NCI-H2196 (cell line): ENCODE measurements around the gene TMPRSS11E.
"Not testable (repeated sequence)": the region's sequence is repeated elsewhere in the genome, so short reads cannot be mapped to it uniquely, and the experiment has no call there.

Experiments
- DNase-seq: peaks from one replicate; lab custom pipeline; 2025; ENCODE audit not compliant: unreplicated experiment; lab: John Stamatoyannopoulos, UW

The TMPRSS11E gene

GRCh38 chr4:68461790-68462189 is 14.5 kb downstream of the TMPRSS11E start:
- DNase-seq = no peak

DNA sequence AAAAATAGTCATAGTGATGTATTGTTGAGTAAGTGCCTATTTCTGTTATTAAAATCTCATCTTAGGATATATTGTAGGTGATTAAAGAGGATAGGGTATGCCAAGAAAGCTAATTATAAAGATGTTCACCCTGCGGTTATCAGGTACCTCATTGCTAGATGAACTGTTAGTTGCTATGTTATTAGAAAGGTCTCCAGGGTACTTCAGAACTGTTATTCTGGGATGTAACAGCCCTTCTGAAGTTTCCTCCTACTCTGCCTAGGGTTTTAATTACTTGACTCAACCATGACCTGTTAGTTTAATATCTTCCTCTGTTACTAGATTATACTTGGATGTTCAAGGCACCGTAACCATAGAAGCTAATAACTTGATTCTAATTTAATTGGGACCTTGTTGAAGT is 15.4 kb downstream of the TMPRSS11E start:
- no peak for DNase-seq

DNA sequence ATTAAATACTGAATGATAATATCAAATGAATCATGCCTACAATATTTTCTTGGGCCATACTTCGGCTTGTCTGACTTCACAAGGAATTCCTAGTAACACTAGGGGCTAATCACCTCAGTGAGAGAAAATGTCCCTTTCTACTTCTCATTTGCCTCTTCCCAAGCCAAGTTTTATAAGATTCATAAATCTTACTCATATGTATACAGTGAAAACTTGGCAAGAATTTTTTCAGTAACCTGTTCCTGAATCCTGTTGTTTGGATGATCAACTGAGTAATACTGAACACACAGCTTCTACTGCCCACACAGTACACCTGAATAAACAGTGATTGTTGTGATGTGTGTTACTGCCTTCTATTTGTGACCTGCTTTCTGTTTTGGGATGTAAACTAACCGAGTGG is 16.5 kb downstream of the TMPRSS11E start:
- DNase-seq = no peak

- no peak for DNase-seq
Measured at GRCh38 chr4:68465058-68465457, 17.8 kb downstream of the TMPRSS11E start.

- DNase-seq = no peak
Measured at GRCh38 chr4:68466185-68466584, 18.9 kb downstream of the TMPRSS11E start.

GRCh38 chr4:68466751-68467150 is 19.5 kb downstream of the TMPRSS11E start:
- DNase-seq = no peak

DNA sequence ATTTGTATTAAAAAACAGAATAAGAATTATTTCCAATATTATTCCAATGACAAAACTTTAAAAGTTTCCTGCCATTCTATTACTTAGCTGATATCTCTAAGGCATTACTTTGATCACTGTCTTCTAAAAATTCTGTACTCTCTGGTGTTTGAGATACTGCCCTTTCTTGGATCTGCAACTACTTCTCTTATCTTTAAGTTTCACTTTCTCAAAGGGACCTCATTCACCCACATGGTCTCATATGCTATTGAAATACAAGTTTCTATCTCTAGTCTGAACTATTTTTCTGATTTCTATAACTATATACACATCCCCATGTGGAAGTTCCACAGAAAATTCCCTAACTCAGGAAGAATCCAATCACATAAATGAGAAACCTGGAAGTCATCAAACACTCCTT is 22.2 kb downstream of the TMPRSS11E start:
- no peak for DNase-seq

DNA sequence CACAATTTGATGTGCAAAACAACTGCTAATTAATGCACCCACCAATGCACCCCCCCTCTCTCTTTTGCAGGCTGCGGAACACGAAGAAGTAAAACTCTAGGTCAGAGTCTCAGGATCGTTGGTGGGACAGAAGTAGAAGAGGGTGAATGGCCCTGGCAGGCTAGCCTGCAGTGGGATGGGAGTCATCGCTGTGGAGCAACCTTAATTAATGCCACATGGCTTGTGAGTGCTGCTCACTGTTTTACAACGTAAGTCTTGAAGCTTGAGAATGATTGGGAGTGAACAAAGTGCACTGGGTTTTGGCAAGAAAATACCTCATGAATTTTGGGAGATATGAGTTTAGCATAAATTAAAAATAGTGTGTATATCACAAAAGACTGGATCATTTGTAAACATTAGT is 28.9 kb downstream of the TMPRSS11E start:
- DNase-seq = no peak

DNA sequence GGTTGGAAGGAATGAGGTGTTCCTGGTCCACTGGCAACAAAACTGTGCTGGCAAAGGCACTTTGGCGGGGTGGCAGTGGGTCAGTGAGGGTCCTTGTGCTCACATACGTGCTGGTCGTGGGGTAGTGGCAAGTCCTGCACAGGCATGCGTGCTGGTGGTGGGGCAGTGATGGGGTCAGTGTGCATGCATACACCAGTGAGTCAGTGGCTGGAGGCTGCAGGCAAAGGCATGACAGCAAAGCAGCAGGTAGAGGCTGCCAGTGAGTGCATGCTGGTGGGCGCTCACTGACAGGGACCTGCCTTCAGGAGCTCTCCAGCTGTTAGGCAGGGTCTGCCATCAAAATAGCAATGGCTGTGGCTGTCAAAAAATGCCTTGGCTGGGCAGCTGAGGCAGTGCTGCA is 42.1 kb downstream of the TMPRSS11E start:
- DNase-seq = no peak

GRCh38 chr4:68490826-68491457 is 43.7 kb downstream of the TMPRSS11E start:
- DNase-seq = no peak

DNA sequence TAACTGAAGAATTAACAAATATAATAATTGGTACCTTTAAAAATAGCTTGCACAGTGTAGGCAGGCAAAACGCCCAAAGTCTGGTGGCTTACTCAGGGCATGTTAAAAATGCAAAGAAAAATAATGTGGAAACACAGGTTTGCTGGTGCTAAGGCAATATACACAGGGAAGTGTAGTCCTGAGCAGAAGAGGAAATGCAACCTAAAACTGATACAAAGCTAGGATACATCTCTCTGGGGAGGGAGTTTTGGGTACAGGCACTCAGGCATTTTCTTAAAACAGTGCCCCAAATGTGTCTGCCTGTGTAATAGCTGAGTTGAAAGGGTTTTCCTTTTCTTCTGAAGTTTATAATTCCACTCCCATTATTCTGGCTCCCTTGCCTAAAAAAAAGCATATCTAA is 47.4 kb downstream of the TMPRSS11E start:
- no peak for DNase-seq

- DNase-seq = peak; percentile 20
Measured at GRCh38 chr4:68498413-68499007, 51.2 kb downstream of the TMPRSS11E start.

GRCh38 chr4:68499021-68499420 is 51.8 kb downstream of the TMPRSS11E start:
- no peak for DNase-seq

DNA sequence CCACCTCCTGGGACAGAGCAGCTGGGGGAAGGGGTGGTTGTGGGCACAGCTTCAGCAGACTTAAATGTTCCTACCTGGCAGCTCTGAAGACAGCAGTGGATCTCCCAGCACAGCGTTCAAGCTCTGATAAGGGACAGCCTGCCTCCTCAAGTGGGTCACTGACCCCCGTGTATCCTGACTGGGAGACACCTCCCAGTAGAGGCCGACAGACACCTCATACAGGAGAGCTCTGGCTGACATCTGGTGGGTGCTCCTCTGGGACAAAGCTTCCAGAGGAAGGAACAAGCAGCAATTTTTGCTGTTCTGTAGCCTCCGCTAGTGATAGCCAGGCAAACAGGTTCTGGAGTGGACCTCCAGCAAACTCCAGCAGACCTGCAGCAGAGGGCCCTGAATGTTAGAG is 56.2 kb downstream of the TMPRSS11E start:
- not testable (repeated sequence) for DNase-seq

DNA sequence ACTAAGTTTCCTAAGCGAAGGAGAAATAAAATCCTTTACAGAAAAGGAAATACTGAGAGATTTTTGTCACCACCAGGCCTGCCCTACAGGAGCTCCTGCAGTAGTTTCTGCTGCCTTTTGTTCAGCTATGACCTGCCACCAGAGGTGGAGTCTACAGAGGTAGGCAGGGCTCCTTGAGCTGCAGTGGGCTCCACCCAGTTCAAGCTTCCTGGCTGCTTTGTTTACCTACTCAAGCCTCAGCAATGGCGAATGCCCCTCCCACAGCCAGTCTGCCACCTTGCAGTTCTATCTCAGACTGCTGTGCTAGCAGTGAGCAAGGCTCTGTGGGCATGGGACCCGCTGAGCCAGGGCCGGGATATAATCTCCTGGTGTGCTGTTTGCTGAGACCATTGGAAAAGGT is 57.6 kb downstream of the TMPRSS11E start:
- DNase-seq = not testable (repeated sequence)

- DNase-seq = not testable (repeated sequence)
Measured at GRCh38 chr4:68505452-68505851, 58.2 kb downstream of the TMPRSS11E start.

- no peak for DNase-seq
Measured at GRCh38 chr4:68518889-68519288, 71.6 kb downstream of the TMPRSS11E start.

DNA sequence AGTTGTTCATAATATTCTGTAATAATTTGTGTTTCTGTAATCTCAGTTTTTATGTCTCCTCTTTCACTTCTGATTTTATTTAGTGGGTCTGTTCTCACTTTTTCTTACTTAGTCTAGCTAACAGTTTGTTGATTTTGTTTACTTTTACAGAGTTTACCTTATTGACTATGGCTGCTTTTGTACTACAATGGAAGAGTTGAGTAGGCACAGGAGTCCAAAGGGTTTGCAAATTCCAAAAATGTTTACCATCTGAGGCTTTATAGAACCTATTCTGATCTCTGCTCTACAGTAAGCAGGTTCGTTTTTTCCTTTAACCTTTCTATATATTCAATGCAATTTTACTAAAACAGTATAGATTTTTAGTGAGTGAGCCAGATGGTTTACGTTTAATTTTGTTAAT is 73.7 kb downstream of the TMPRSS11E start:
- no peak for DNase-seq

DNA sequence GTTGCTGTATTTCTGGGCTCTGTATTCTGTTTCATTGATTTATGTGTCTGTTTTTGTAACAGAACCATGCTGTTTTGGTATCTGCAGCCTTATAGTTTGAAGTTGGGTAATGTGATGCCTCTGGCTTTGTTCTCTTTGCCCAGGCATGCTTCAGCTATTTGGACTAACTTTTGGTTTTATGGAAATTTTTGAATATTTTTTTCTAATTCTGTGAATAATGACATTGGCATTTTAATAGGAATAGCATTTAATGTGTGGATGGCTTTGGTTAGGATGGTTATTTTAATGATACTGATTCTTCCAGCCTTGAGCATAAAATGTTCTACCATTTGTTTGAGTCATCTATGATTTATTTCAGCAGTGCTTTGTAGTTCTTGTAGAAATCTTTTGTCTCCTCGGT is 75.0 kb downstream of the TMPRSS11E start:
- not testable (repeated sequence) for DNase-seq

DNA sequence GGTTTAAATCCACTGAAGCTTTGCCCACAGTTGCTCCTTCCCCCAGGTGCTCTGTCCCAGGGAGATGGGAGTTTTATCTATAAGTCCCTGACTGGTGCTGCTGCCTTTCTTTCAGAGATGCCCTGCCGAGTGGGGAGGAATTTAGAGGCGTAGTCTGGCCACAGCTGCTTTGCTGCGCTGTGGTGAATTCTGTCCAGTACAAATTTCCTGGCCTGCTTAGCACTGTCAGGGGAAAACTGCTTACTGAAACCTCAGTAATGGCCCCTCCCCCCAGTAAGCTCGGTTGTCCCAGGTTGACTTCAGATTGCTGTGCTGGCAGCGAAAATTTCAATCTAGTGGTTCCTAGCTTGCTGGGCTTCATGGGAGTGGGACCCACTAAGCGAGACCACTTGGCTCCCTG is 88.7 kb downstream of the TMPRSS11E start:
- DNase-seq = no peak

DNA sequence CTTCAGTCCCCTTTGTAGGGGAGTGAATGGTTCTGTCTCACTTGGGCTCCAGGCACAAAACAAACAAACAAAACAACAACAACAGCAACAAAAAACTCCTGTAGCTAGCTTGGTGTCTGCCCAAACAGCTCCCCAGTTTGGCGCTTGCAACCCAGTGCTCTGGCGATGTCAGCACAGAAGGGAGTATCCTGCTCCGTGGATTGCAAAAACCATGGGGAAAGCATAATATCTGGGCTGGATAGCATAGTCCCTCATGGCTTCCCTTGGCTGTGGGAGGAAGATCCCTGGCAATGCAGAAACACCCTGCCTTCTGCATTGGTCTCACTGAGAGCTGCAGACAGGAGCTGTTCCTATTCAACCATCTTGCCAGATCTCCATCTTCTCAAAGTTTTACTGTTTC is 89.1 kb downstream of the TMPRSS11E start:
- DNase-seq = no peak

GRCh38 chr4:68542742-68543141 is 95.5 kb downstream of the TMPRSS11E start:
- not testable (repeated sequence) for DNase-seq
